Stimulated activated CD8-positive, alpha-beta memory T cell treated with anti-CD3 and anti-CD28 coated beads, Interleukin-4, amount 100 ng/mL, for 4 hours (primary cell): ENCODE data around the gene NDUFAF8.

Source experiments
- DNase-seq, 2 donors: peaks; one replicate each; pipeline ENCODE4 v3.0.0-alpha.2; 2020; ENCODE audit warnings: low read depth in 2 of 2, low spot score in 1 of 2

NDUFAF8 gene

DNA sequence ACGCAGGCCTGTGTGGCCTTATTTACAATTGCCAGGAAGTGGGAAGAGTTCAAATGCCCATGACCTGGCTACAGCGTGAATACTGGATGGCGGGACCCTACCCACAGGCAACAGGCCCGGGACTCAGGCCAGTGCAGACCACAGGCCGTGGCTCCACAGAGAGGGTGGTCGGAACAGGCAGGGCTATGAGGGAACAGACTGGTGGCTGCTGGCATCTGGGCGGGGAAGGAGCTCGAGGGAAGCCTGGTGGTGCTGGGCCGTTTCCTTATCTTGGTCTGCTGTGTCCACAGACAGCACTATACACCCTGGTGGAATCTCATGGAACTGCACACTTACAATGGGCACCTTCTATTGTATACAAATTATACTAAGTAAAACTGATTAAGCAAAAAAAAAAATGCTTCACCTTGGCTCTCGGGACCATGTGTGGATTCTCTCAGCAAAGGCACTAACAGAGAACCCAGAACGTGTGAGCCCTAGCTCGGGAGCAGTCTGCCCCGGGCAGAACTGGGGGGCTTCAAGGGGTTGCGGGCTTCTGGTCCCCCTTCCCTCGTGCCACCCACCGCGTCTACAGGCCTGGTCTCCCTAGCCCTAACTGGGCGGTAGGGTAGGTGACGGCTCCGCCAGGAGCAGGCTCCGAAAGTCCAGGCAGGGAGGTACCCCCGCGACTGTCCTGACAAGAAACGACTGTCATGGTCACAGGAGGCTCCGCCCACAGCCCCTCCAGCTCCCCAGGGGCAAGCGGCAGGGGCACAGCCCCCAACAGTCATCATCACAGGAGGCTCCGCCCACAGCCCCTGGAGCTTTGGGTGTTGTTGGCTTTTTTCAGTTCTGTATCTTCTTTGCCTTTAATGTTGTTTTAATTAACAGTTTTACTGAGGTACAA is 38.2 kb upstream of the NDUFAF8 start:
- DNase-seq: no peak

DNA sequence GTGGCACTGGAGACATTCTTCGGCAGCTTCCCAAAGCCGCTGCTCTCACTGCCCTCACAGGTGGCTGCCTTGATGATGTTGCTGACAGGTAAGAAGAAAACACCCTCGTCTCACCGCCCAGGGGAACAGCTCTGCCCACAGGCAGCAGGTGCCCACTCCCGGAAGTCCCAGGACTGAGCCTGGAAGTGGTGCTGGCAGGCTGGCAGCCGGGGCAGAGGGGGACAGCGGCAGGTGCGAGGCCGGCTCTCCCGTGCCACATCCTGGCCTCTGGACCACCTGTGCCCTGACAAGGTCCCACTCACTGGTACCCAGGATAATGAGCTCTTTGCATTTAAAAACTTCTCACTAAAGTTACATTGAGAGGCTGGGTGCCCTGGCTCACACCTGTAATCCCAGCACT is 36.8 kb upstream of the NDUFAF8 start:
- no peak for DNase-seq

- no peak for DNase-seq
Measured at GRCh38 chr17:81203136-81203535, 36.0 kb upstream of the NDUFAF8 start.

DNA sequence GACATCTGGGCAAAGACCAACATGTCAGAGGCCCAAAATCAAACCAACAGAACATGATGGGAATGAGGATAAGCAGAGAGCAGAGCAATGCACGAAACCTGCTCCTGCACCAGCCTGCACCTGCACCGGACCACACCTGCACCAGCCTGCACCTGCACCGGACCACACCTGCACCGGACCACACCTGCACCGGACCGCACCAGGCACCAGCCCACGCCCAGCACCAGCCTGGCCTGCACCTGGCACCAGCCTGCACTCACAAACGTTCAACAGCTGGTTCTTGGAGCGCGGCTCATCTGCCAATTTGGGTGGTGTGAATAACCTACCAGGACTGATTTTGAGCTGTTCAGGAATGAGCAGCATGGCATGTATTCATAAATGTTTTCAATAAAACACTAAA is 34.5 kb upstream of the NDUFAF8 start:
- no peak for DNase-seq

DNA sequence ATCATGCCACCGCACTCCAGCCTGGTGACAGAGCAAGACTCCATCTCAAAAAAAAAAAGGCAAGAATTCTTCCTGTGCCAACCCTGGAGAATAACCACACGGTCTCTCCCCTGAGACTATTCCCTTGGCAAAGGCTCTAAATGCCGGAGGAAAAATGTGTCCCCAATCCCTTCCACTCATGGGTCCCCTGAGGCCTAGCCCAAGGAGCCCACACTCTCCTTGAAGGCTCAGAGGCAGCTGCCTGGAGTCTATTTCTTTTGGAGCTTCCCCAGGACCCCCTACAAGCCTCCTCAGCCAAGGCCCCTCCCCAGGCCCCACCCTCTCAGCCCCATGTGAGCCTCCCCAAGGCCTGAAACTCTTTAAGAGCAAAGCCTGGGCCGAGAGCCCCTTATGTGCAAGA is 33.0 kb upstream of the NDUFAF8 start:
- DNase-seq: no peak

DNA sequence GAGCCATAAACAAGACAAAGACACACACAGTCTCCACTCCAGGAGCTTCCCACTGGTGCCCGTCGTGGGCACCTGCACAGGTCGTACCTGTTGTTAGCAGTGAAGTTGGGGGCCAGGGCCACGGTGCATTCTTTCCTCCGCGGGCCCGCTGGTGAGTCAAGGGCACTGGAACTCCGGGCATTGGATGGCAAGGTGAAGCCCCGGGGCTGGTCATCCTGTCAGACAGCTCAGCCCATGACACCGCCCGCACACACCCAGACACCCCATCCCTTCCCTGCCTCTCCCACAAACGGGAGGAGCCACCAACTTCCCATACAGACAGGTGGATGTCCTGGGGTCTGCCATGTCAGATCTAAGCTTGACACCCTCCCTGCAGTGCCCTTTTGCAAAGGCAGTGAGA is 32.5 kb upstream of the NDUFAF8 start:
- no peak for DNase-seq

DNA sequence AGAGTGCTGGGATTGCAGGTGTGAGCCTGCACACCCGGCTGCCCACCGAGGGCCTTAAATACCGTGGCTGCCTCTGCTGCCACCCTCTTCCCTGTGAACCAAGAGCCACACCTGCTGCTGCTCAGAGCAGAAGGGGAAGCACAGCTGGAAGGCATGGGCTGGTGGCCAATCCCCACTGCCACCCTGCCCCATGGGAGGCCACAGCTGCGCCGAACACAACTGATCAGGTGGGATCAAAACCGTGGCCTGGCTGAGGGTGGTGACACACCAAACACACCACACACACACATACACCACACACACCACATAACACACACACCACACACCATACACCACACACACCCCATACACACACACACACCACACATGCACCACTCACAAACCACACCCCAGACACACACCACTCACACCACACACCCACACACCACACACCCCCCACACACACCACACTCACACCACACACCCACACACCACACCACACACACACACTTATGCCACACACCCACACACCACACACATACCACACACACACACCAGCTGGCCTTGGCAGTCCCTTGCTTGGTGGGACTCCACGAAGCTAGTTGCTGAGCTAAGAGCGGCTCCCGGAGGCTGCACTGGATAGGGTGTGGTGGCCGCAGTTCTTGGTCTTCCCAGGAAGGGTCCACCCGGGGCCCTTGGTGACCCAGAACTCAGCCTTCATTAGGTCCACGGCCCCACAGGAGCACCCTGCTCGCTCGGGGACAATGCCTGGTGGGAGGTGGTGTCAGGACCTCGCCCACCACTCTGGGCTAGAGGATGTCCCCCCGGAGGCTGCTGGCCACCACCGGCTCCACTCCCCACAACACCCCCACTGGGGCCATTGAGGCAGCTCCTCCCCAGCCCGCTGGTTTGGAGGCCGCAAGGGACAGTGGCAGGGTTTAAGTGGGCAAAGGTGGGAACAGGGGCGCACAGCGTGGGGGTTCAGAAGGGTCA is 31.2 kb upstream of the NDUFAF8 start:
- no peak for DNase-seq

GRCh38 chr17:81208651-81209050 is 30.5 kb upstream of the NDUFAF8 start:
- DNase-seq: no peak

- DNase-seq: no peak
Measured at GRCh38 chr17:81209141-81209540, 30.0 kb upstream of the NDUFAF8 start.

DNA sequence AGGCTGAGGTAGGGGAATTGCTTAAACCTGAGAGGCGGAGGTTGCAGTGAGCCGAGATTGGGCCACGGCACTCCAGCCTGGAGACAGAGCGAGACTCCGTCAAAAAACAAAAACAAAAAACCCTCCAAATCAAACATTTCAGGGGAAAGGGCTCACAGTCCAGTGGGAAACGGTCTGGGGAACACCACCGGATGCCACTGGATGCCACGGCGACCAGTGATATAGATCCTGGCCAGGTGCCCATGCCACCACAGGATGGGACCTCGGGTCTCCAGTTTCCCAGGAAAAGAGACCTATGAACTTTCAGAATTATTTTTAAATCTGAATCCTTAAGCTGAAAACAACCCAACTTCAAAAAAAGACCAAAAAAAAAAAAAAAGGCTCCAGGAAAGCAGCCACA is 28.7 kb upstream of the NDUFAF8 start:
- DNase-seq: no peak

DNA sequence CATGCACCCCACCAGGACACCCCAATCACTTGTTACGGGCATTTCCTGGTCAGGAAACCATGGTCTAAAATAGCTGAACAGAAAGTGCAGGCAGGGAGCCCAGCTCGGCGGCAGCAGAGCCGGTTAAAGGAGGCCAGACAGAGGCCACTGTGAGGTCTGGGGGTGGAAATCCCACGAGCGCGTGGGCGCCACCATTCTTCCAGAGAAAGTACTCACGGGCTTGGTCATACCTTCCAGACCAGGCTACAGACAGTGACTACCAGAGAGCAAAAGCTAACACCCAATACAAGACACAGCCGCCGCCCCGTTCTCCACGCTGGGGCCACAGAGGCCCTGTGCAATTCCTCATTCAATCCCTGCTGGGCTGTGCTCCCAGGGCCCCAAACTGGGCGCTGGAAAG is 28.2 kb upstream of the NDUFAF8 start:
- DNase-seq: no peak

DNA sequence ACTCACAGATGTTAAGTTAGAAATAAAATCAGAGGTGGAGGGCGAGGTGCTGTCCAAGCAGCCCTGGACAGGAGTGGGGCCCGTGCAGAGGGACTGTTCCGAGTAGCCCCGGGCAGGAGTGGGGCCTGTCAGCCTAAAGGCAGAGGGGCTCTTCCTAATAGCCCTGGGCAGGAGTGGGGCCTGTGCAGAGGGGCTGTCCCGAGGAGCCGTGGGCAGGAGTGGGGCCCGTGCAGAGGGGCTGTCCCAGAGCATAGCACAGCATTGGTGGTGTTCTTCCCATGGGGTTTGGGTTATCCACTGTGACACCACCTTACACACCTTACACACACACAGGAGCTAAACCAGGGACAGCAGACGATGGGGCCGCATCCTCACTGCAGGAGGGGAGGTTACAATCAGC is 26.8 kb upstream of the NDUFAF8 start:
- DNase-seq: no peak

DNA sequence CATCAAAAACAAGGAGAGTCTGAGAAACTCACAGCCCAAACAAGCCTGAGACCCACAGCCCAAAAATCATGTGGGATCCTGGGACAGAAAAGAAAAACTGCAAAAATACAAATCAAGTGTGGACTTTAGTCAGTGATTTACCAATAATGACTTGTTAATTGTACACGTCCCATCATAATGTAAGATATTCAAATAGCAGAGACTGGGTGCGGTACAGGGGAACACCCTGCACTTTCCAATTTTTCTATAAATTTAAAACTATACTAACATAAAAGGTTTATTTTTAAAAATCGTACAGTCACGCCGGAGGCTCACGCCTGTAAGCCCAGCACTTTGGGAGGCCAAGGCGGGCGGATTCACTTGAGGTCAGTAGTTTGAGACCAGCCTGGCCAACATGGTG is 25.1 kb upstream of the NDUFAF8 start:
- DNase-seq: no peak

DNA sequence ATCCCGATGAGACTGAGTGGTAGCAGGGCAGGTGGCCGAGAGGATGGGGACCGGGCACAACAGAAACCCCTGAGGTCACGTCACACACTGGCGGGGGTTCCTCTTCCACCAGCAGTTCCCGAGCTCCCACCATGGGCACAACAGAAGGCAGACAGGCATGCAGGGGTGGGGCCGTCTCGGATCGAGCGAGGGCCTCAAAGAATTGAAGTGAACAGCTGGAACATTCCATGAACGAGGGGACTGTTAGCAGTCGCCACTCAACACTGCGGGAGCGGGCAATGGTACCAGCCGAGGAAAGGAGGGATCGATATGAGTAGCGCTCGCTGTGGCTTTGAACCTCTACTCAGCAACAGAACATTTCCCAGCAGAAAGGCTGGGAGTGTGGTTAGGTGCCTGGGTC is 21.6 kb upstream of the NDUFAF8 start:
- no peak for DNase-seq

DNA sequence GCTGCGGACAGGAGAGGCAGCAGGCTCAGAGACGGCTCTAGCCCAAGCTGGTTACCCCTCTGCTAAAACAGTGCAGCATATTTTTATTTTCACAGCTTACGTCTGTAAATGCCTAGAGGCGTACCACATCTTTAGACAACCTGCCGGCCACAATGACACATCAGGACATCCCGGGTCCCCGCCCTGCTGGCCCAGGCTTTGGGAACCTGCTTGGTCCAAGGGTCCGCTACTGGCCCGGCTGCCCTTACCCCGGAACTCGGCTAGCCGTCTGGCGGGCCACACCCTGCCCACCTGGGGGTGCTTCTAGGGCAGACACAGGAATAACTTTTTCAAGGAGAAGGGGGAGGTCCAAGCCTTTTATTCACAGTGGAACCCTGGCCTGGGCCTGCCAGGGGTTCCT is 20.7 kb upstream of the NDUFAF8 start:
- no peak for DNase-seq

DNA sequence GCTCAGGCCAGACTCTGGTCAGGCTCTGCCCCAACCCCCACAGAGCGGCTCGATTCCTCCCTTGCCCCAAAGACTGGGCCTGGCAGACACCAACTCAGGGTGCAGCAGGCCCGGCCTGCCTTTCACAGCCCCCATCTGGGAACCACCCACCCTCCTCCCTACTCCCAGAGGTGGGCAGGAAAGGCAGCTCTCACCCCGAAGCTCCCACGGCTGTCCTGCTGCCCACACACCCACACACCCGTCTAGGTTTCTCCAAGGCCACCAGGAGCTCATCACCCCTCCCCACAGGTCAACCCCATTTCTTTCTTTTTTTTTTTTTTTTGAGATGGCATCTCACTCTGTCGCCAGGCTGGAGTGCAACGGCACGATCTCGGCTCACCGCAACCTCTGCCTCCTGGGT is 20.1 kb upstream of the NDUFAF8 start:
- DNase-seq: no peak

DNA sequence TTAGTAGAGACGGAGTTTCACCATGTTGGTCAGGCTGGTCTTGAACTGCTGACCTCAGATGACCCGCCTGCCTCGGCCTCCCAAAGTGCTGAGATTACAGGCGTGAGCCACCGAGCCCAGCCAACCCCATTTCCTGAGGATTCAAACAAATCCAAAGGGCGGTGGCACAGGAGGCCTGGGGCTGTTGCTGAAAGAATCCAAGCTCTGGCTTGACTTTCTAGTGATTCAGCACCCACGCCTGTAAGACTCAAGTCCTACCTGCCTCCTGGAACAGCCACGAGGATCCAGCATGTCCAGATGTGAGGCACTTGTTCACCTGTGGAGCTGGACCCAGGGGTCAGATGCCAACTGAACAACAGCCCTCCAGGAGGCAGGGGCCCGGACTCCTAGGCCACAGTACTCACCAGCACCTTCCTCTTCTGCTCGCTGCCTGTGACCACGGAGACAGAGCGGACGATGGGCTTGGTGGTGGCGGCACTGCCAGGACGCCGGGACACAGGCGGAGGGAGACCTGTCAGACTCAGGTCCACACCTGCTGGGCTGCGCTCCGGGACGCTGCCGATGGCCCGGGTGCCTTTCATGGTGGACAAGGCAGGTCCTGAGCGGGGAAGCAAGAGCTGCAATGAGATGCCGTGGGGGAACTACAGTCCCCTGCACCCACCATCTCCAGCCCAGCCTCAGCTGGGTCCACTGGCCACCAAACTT is 19.5 kb upstream of the NDUFAF8 start:
- DNase-seq: no peak

DNA sequence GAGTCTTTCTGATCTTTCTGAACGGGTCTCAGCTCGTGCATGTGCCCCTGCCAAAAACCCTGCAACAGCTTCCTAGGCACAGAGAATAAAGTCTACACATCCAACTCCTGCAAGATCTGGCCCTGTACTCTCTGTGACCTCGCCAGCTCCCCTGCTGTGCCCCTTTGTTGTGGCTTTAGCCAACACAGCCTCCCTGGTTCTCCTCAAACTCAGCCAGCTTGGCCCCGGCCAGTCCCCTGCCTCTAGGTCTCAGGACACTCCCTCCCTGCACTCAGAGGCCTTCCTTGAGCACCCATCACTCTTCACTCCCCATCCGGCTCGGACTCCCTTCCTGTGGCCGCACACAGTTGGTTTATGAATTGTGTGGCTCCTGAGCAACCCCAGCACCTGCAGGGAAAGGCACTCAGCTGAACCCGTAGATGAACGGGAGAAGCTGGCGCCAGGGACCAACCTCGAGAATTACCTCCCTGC is 17.7 kb upstream of the NDUFAF8 start:
- no peak for DNase-seq

GRCh38 chr17:81221842-81222619 is 17.1 kb upstream of the NDUFAF8 start:
- DNase-seq: no peak

DNA sequence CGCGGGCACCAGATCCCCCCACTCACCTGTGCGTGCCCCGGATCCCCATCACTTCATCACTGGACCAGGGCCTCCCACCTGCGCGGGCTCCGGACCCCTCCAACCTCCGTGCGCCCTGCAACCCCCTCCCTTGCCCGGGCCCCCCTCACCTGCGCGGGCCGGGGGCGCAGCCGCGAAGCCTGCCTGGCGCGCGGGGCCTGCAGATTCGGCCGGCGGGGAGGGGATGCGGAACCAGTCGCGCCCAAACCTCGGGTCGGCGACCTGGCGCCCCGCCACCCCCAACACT is 16.6 kb upstream of the NDUFAF8 start:
- DNase-seq: no peak
